Muscle of back (tissue), 11 donors: ENCODE measurements around the gene RIPOR3. TPM values are rescaled to one million over a fixed set of nuclear protein-coding genes. Genes with fewer than 3 reads are reported as not detected.
"Not testable (repeated sequence)": the region's sequence is repeated elsewhere in the genome, so short reads cannot be mapped to it uniquely, and the experiment has no call there.

ENCODE experiments used
- DNase-seq, 3 donors: peaks; one replicate each; pipeline versions ENCODE4 v3.0.0 to v3.0.0-alpha.2; 2013
- polyA plus RNA-seq, 10 donors: library from polyadenylated mRNA; unstranded; fragments of 120-200 nt; gene quantifications; one replicate each; pipeline ENCODE4 v1.2.1, GENCODE V29; 2013; ENCODE audit not compliant: insufficient read length in 10 of 10

Gene RIPOR3
- polyA plus RNA-seq, 10 donors: 3.1 to 15.6 (median 8.6) TPM

- DNase-seq: no peak
Observed at GRCh38 chr20:50578061-50578777, 113.1 kb downstream of the RIPOR3 start.

DNA sequence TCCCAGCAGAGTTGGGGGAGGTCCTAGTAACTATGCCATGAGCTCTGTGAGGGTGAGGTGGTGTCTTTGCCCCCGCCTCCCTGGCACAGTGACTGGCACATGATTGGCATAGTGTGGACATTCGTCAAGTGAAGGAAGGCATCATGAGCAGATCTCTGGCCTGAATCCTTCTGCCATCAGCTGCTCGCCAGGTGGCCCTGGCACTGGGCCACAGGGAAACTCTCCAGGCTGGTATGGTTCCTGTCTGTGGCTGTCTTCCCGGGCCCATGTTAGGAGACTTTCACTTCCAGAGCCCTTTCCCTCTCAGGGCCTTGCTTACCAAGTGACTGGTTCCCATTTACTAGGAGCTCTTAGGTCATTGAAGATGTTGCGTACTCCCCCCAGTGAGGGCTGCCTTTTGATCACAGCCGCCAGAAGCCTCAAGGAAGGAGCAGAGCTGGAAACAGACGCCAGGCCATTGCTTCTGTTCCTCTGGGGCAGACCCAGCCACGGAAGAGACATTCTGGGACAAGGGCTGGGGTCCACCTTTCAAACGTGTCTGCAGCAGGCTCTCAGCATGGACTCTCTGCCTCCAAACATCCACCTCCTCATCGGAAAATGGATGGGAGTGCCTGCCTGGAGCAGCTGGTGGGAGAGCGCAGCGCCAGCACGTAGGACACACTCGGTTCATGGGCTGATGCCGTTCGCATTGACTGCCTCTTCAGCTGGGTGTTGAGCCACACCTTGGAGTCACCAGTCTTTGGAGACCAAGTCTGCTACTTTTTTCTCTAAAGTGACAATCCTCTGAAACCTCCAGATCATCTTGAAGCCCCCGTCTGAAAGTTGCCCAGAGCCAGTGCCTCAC lies 113.9 kb downstream of the RIPOR3 start:
- peak in 1 of 3 donors; percentile 31 for DNase-seq

- peak in 1 of 3 donors; percentile 65 for DNase-seq
Observed at GRCh38 chr20:50575865-50576720, 115.2 kb downstream of the RIPOR3 start.

GRCh38 chr20:50574586-50574985 lies 116.8 kb downstream of the RIPOR3 start:
- DNase-seq: no peak

GRCh38 chr20:50574108-50574507 lies 117.2 kb downstream of the RIPOR3 start:
- DNase-seq: no peak

GRCh38 chr20:50572938-50573777 lies 118.2 kb downstream of the RIPOR3 start:
- peak in 1 of 3 donors; percentile 19 for DNase-seq

DNA sequence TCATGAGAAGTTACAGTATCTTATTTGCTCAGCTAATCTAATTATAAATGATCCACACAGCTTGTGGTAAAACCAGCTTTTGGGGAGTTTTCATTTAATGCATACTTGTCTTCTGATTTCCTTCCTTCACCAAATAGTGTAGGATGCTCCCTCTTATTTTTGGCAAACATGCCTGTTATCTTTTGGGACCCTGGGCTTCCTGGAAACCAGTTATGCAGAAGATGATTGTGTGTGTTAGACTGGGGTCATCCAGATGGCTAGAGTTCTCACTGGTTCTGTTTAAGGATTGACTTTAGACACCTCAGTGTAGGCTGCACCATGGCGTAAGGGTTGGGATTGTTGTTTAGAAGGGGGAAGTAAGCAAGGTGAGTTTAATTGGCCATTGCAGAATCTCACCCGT lies 119.9 kb downstream of the RIPOR3 start:
- no peak for DNase-seq

DNA sequence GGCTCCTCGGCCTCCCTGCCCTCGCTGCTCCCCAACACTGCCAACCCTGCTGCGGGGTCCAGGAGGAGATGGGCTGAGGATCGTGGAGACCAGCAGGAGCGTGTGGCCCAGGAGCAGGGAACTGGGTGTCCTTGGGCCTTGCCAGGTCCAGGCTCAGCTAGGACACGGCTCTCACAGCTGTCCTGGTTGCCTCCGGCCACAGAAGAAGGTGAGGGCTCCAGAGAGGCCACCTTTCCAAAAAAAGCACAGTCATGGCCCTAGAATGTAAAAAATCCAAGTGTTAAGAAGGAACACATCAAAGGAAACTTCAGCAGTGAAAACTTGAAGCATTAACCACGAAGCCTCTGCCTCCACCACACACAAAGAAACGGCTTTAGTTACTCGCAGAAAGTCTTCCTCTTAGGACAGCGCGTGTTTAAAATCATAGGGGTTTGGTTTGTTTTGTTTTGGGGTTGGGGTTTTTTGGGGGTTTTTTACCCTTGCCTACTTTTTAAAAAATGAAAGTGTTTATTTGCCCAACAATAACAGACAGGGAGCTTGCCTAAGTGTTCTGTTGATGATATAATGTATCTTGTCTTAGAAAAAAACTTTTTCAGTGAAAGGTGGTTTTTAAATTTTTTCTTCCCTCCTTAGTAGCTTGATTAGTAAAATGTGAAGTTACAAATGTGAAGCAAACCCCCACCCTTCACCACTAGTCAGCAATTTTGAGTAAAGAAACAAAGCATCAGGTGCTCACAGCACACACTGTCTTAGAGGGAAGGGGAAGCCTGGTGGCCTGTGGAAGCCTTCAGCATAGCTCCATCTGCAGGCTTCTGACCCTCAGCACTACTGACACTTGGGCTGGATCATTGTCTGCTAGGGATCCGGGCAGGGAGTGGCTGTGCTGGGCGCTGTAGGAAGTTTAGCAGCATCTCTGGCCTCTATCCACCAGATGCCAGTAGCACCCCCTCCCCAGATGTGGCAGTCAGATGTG lies 121.2 kb downstream of the RIPOR3 start:
- DNase-seq: no peak

DNA sequence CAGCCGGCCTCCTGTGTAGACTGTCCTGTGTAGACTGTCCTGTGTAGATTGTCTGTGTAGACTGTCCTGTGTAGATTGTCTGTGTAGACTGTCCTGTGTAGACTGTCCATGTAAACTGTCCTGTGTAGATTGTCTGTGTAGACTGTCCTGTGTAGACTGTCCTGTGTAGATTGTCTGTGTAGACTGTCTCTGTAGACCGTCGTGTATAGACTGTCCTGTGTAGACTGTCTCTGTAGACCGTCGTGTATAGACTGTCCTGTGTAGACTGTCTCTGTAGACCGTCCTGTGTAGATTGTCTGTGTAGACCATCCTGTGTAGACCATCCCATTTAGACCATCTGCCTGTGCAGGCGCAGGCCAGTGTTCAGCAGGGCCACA lies 121.9 kb downstream of the RIPOR3 start:
- not testable (repeated sequence) for DNase-seq

DNA sequence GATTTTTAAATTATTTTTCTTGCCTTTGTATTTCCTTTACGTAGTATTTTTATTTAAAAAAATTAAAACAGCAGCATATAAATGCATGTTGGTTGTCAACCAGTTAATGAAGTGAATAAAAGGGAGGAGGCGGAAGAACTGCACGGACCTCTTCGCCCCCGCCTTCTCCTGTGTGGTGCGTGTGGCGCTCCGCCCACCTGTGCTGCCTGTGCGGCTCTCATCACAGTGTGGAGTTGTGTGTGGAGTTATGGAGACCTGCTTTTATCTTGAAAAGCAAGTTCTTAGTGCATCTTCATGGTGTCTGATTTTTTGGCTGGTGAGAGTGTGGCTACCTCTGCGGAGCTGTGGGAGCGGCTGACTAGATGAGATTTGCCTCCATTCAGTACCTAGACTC lies 122.8 kb downstream of the RIPOR3 start:
- DNase-seq: no peak

DNA sequence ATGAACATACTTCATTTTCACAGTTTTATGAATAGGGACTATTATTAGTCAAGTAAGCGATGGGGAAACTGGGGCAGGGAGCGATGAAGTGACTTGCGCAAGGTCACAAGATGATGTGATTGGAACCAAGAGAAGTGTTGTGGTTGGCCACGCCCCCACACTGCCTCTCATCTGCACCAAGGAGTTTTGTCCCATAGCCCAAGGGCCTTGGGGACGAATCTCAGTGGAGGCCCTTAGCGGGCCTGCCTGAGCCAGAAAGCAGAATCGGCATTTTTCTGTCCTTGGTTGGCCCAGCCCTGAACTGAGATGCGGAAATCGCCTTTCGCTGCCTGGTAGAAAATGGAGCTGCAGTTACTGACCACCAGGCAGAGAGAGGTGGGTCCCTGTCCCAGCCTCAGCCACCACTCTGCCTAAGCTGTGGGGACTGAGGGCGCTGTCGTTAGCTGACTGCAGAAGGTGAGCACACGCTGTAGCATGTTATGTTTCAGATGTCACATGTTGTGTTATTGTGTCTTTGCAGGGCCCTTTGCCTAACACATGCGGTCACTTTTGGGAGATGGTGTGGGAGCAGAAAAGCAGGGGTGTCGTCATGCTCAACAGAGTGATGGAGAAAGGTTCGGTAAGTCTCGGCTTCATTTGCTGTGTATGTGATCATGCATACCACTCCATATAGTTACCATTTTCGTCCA lies 123.3 kb downstream of the RIPOR3 start:
- no peak for DNase-seq

DNA sequence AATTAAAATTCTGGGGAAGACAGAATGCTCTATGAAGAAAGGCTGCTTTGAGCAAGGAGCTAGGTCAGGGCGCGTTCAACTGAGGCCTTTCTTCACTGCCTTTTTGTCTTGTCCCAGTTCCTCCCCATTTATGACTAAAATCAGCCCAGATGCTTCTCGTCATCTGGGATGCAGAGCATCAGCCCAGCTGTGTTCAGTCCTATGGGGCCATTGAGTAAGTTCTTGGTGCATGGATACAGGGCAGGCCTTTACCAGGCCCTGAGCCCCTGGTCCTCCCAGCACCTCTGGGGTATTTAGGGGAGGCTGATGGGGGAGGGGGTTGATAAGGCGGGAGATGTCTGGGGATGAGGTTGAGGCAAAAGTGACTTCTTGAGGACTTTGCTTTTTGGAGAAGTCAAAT lies 125.5 kb downstream of the RIPOR3 start:
- DNase-seq: no peak

GRCh38 chr20:50565383-50565782 lies 126.0 kb downstream of the RIPOR3 start:
- no peak for DNase-seq

DNA sequence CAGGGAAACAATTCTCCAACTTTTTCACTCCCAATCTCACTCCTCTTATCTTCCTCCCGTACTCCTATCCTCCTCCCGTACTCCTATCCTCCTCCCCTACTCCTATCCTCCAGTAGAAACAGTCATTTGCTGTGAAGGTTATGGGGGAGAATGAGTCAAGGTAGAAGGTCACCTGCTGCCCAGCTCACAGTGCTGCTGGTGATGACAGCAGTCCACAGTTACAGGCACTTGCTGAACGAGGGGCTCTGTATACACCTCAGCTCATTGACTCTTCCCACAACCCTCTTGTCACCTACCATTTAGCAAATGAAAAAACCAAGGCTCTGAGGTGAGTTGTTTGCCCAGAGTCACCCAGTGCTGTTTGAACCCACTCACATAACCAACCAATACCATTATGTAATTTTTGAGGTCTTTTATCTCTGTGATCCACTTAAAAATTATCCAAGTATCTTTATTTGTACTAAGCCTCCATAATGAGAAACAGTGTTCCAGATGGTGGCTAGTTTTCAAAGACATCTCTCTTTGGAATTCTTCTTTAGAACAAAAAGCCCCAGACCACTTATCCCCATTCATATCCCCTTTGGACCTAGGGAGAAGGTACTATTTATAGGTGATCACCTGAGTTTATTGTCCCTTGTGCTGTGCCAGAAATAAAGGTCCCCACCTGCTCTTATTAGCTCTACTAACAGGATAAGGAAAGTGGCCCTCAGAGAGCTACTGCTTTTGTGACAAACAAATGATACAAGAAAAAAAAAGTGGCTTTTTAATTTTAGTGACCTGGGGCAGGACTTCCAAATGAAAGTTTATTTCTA lies 128.0 kb downstream of the RIPOR3 start:
- no peak for DNase-seq

DNA sequence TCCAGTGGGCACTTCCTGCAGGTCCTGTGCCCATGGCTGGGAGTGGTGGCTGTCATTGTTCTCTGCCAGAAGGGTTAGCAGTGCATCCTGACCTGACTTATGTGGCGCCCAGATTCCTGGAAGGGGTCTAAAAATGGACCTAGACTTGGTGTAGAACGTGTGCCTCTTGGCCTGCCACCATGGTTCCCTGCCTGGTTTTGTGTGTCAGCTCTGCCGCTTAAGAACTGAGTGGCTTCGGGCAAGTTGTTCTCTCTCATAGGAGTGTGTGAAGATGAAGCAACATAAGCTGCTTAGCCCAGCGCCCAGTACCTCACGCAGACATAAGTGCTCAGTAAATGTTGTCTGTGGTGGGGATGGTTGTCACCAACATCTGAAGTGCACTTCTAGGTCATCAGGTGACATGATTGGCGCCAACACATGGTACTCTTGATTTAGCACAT lies 129.1 kb downstream of the RIPOR3 start:
- no peak for DNase-seq

DNA sequence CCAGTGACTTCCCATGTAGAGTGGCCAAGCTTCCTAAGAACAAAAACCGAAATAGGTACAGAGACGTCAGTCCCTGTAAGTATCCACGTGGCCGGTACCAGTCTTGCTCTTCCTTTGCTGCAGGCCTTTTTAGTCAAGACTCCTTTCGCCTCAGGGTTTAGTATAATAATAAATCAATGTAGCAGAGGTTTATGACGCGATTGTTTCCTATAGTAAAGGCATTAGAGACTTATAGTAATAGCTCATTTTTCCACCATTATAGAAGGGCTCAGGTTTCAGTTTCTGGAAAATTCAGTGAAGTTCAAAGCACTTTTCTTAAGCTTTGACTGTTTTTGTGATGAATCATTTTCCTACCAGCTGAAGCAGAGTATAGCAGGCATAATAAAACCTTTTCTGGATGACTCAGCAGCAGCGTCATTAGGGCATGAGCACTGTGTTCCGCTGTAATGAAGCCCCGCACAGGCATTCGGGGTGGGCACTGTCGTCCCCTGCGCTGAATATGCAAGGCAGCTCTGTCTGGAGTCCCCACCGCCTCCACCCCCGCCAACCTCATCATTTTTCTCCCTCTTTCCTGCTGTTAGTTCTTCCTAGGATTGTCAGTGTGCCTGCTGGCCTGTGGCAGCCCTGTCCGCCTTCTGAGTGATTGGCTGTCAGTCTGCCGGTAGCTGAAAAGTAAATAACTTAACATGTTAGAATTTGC lies 129.8 kb downstream of the RIPOR3 start:
- peak; percentile 45 to 94 (median 74) for DNase-seq

GRCh38 chr20:50560867-50561266 lies 130.5 kb downstream of the RIPOR3 start:
- no peak for DNase-seq
